Stimulated activated naive CD8-positive, alpha-beta T cell treated with anti-CD3 and anti-CD28 coated beads, Interleukin-15, amount 100 ng/mL, for 72 hours (primary cell): ENCODE results near the gene STK32C.
A peak's percentile ranks its signal among the peaks of the same experiment; 100 is the strongest.

ENCODE experiments used
- ATAC-seq: fragments of 150-1000 bp; cut with Tn5 transposase; 2 replicates; pipeline ENCODE4 v1.10.0; 2021; ENCODE audit warnings: mild to moderate bottlenecking, moderate library complexity
- DNase-seq, 2 donors: peaks; one replicate each; pipeline ENCODE4 v3.0.0; 2021 to 2022
- H3K27ac Mint-ChIP-seq, 2 donors: one replicate each; pipeline ENCODE4 v1.8.0; 2022; ENCODE audit warnings: mild to moderate bottlenecking in 2 of 2, mixed read lengths in 2 of 2, moderate library complexity in 2 of 2
- H3K27me3 Mint-ChIP-seq: one replicate; pipeline ENCODE4 v1.8.0; 2022; ENCODE audit warnings: mixed read lengths
- H3K4me1 Mint-ChIP-seq: one replicate; pipeline ENCODE4 v1.8.0; 2022; ENCODE audit warnings: mild to moderate bottlenecking, mixed read lengths
- H3K4me3 Mint-ChIP-seq, 2 donors: one replicate each; pipeline ENCODE4 v1.8.0; 2022; ENCODE audit warnings: mild to moderate bottlenecking in 2 of 2, mixed read lengths in 2 of 2, moderate library complexity in 1 of 2
- H3K9me3 Mint-ChIP-seq, 2 donors: one replicate each; pipeline ENCODE4 v1.8.0; 2022; ENCODE audit warnings: mixed read lengths in 2 of 2

Gene STK32C

GRCh38 chr10:132292287-132293200, 15.2 kb downstream of the STK32C start:
- Mint-ChIP-seq H3K4me3 (no peak overlapping the region), H3K9me3 (no peaks in the 10 kb centered on the region), H3K27ac (no peak overlapping the region), H3K4me1 (peaks cover under 1% of the 10 kb centered on the region), H3K27me3 (no peaks in the 10 kb centered on the region)
- ATAC-seq, result peak; percentile 35
- DNase-seq, result no peak

DNA sequence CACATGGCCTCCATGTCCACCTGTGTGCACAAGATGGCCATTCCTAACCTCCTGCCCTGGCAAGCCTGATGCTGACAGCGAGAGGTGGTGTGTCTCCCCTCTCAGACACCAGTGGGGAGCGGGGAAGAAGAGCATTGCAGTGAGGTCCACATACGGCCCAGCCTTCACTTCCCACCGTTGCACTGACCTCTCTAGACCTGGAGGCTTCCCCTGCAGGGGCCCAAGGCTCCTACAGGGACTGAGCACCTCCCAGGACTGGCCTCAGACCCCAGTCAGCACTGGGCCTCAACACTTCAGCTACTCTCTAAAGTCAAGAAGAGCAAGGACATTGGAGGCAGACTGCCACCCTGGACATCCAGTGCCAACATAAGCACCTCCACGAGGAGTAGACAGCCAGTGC, 15.9 kb downstream of the STK32C start:
- Mint-ChIP-seq H3K4me3 (no peak overlapping the region), H3K27me3 (no peaks in the 10 kb centered on the region), H3K27ac (no peak overlapping the region), H3K9me3 (no peaks in the 10 kb centered on the region), H3K4me1 (no peaks in the 10 kb centered on the region)
- DNase-seq, result no peak
- ATAC-seq, result no peak

- Mint-ChIP-seq H3K27me3 (no peaks in the 10 kb centered on the region), H3K4me3 (no peak overlapping the region)
Measured at GRCh38 chr10:132290631-132291030, 17.1 kb downstream of the STK32C start.

GRCh38 chr10:132289439-132289838, 18.3 kb downstream of the STK32C start:
- DNase-seq (no peak), ATAC-seq (no peak)
- Mint-ChIP-seq H3K27ac (no peak overlapping the region), H3K4me1 (no peaks in the 10 kb centered on the region), H3K27me3 (no peaks in the 10 kb centered on the region), H3K4me3 (no peak overlapping the region), H3K9me3 (no peaks in the 10 kb centered on the region)

More at GRCh38 chr10:132290631-132291030, 17.1 kb downstream of the STK32C start:
- ATAC-seq, result no peak
- no peaks in the 10 kb centered on the region for H3K9me3 Mint-ChIP-seq
- no peaks in the 10 kb centered on the region for H3K4me1 Mint-ChIP-seq
- no peak overlapping the region for H3K27ac Mint-ChIP-seq
- no peak for DNase-seq

- no peak overlapping the region for H3K27ac Mint-ChIP-seq
- no peak for ATAC-seq
- no peaks in the 10 kb centered on the region for H3K27me3 Mint-ChIP-seq
- H3K4me3 Mint-ChIP-seq, result no peak overlapping the region
- no peak for DNase-seq
- no peaks in the 10 kb centered on the region for H3K9me3 Mint-ChIP-seq
- no peaks in the 10 kb centered on the region for H3K4me1 Mint-ChIP-seq
Measured at GRCh38 chr10:132283604-132284382, 24.0 kb downstream of the STK32C start.

DNA sequence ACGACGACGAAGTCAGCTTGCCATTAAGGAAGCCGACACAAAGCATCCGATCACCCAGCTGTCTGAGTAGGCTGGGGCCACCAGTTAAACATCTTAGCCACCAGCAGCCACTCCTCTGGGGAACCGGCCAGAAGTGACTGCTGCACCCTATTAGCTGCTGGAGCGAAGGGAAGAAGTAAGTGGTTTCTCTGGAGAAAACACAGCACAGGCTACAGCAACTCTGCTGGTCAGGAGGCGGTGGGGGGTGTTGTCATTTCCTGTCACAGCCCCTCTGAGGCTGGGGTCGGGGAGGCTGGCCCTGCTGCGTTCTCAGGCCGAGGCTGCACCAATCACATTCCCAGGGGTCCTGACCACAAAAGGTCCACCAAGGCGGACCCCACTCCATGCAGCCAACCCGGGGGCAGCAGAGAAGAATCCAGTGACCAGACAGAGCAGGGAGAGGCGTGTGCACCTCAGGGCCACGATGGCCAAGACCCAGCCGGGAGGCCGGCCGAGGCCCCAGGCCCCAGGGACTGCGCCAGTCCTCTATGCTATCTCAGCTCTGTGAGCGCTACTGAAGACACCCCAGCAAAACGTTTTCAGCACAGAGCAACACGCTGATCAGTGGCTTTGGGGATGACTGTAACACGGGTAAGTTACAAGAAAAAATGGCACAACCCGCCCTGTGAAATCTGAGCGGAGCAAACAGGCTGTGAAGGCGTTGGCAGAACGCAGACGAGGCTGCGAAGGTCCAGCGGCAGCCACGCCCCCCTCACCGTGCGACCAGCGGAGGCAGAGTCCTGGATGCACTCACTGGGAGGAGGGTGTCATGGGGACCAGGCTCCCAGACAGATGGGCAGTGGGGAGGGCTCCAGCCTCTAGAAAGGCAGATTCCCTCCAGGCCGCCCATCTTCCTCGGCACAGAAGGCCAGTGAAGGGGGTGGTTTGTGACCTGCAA, 24.8 kb downstream of the STK32C start:
- Mint-ChIP-seq H3K4me3 (no peak overlapping the region), H3K27me3 (no peaks in the 10 kb centered on the region), H3K4me1 (no peaks in the 10 kb centered on the region), H3K27ac (no peak overlapping the region), H3K9me3 (no peaks in the 10 kb centered on the region)
- ATAC-seq (no peak), DNase-seq (no peak)

DNA sequence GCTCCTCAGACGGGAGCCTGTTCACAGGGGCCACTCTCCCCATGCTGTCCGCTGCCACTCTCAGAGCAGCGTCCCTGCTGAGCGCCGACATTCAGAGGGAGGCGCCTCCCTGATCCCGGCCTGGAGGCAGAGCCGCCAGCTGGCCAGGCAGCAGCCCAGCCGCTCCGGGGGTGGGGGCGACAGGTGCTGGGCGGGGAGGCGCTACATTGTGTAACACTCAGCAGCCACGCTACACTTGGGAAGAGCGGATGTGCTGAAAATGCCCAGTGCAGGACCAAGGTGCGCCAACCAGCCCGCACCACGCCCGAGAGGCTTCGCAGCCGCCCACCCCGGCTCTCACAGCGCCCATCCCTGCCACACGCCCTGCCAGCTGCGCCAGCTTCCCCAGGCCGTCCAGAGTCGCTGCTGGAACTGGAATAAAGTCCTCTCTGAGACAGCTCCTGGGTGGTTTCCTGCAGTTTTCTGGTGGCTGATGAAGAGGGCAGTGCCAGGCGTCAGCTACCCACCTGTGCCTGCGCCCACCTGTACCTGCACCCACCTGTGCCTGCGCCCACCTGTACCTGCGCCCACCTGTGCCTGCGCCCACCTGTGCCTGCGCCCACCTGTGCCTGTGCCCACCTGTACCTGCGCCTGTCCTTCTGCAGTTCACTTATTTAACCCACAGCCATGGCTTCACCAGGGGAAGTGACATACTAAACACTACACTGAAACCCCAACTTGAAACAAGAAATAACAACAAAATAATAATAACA, 25.7 kb downstream of the STK32C start:
- H3K27me3 Mint-ChIP-seq, result no peaks in the 10 kb centered on the region
- H3K4me1 Mint-ChIP-seq, result no peaks in the 10 kb centered on the region
- no peak overlapping the region for H3K4me3 Mint-ChIP-seq
- H3K27ac Mint-ChIP-seq, result no peak overlapping the region
- no peak for DNase-seq
- H3K9me3 Mint-ChIP-seq, result no peaks in the 10 kb centered on the region
- no peak for ATAC-seq

GRCh38 chr10:132280646-132281074, 27.1 kb downstream of the STK32C start:
- Mint-ChIP-seq H3K27me3 (no peaks in the 10 kb centered on the region), H3K4me3 (no peak overlapping the region), H3K4me1 (no peaks in the 10 kb centered on the region), H3K27ac (no peak overlapping the region), H3K9me3 (no peaks in the 10 kb centered on the region)
- DNase-seq (no peak), ATAC-seq (no peak)

GRCh38 chr10:132279873-132280645, 27.7 kb downstream of the STK32C start:
- Mint-ChIP-seq H3K4me1 (no peaks in the 10 kb centered on the region), H3K9me3 (no peaks in the 10 kb centered on the region), H3K27ac (no peak overlapping the region), H3K4me3 (no peak overlapping the region), H3K27me3 (no peaks in the 10 kb centered on the region)
- ATAC-seq, result no peak
- no peak for DNase-seq

- Mint-ChIP-seq H3K27ac (peak overlapping the region in 1 of 2 donors; percentile 16), H3K4me1 (no peaks in the 10 kb centered on the region), H3K4me3 (no peak overlapping the region), H3K27me3 (no peaks in the 10 kb centered on the region), H3K9me3 (no peaks in the 10 kb centered on the region)
- ATAC-seq (no peak), DNase-seq (no peak)
Measured at GRCh38 chr10:132277311-132277741, 30.4 kb downstream of the STK32C start.

- no peaks in the 10 kb centered on the region for H3K27me3 Mint-ChIP-seq
- no peak overlapping the region for H3K4me3 Mint-ChIP-seq
- H3K9me3 Mint-ChIP-seq, result no peaks in the 10 kb centered on the region
- no peak for ATAC-seq
- no peaks in the 10 kb centered on the region for H3K4me1 Mint-ChIP-seq
- no peak overlapping the region for H3K27ac Mint-ChIP-seq
- no peak for DNase-seq
Measured at GRCh38 chr10:132276706-132277105, 31.0 kb downstream of the STK32C start.

- Mint-ChIP-seq H3K9me3 (no peaks in the 10 kb centered on the region), H3K27ac (no peak overlapping the region), H3K27me3 (no peaks in the 10 kb centered on the region), H3K4me3 (no peak overlapping the region), H3K4me1 (no peaks in the 10 kb centered on the region)
- DNase-seq (no peak), ATAC-seq (no peak)
Measured at GRCh38 chr10:132276179-132276675, 31.5 kb downstream of the STK32C start.

DNA sequence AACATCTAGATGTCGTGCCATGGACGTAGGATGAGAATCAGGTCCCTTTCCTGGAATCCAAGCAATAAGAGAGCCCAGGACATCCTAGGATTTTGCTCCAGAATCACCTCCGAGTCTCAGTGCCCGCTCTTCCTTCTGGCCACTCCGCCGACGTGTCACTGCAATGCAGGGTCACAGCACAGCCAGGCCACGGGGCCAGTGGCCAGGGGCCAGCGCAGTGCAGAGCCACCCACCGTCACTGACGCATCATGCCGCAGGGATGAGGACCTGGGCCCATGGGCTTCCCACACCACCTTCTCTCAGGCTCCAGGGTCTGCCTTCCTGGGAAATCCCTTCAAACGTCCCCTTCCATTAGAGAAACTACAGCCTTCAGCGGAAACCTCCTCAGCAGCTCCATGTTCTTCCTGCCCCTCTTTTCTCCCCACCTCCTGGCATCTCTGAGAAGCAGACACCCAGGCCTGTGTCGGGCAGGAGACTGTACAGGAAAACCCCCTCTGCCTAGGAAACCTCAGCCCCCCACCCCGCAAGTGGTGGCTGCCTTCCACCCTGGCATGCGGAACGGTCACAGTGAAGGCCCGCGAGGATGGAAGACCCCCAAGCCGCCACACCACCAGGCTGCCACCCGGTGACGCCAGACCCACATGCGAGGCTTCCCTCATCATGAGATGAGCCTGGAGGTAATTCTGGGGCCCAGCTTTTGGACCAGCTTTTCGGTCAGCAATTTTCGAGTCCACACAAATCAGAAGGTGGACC, 32.1 kb downstream of the STK32C start:
- Mint-ChIP-seq H3K4me3 (no peak overlapping the region), H3K9me3 (no peaks in the 10 kb centered on the region), H3K27ac (peak overlapping the region in 1 of 2 donors; percentile 34), H3K27me3 (no peaks in the 10 kb centered on the region), H3K4me1 (no peaks in the 10 kb centered on the region)
- DNase-seq (no peak), ATAC-seq (no peak)
